Pancreas (tissue), 10 donors: ENCODE measurements around the gene HCLS1. TPM values are rescaled to one million over a fixed set of nuclear protein-coding genes. Genes with fewer than 3 reads are reported as not detected.

Experiments used
- ATAC-seq, 4 donors: fragments of 200-7000 bp; cut with Tn5 transposase; one replicate each; pipeline versions ENCODE4 v1.8.0 to v1.9.1; 2020; ENCODE audit warnings: mild to moderate bottlenecking in 4 of 4, moderate library complexity in 4 of 4
- DNase-seq, 6 donors: peaks; one replicate each; pipeline ENCODE4 v3.0.0-alpha.2; 2020
- FAIRE-seq: peaks from 2 replicates; lab custom pipeline; 2012; peaks lifted over from hg19 to GRCh38; lab: Jason Lieb, UNC
- H3K27ac ChIP-seq, 4 donors: fragments of 200-600 bp; sonication (generic); 1 replicate in 3 of 4; 2 replicates in 1 of 4; pipeline versions ENCODE4 v1.5.0 to v1.8.0; 2020
- H3K27me3 ChIP-seq, 4 donors: fragments of 200-600 bp; one replicate each; pipeline ENCODE4 v1.8.0; 2021
- H3K36me3 ChIP-seq, 3 donors: fragments of 200-600 bp; sonication (generic) in 1 of 3; one replicate each; pipeline versions ENCODE4 v1.5.0 to v1.8.0; 2020 to 2021
- H3K4me1 ChIP-seq, 3 donors: fragments of 200-600 bp; one replicate each; pipeline ENCODE4 v1.8.0; 2021
- H3K4me3 ChIP-seq, 4 donors: fragments of 200-600 bp; sonication (generic) in 2 of 4; one replicate each; pipeline versions ENCODE4 v1.5.0 to v1.8.0; 2020 to 2021
- H3K9me3 ChIP-seq, 4 donors: fragments of 200-600 bp; one replicate each; pipeline ENCODE4 v1.8.0; 2021
- CTCF ChIP-seq, 4 donors: fragments of 200-600 bp; sonication (generic) in 3 of 4; IDR thresholded peaks; one replicate each; pipeline versions ENCODE4 v1.5.0 to v1.8.0; 2021; ENCODE audit warnings: antibody characterized with exemption in 4 of 4
- WGBS, 2 donors: extraction: QIAGEN DNeasy Blood & Tissue Kit; methylation state at CpG; one replicate each; pipeline ENCODE4 v1.1.7; 2013; 5-methylcytosine and 5-hydroxymethylcytosine counted together
- intact Hi-C, 3 donors: fragments of 100-400 bp; cut with DNase I; formaldehyde crosslinking; loops; one replicate each; pipeline versions ENCODE4 v1.11.1 to v1.14.2; 2022
- polyA plus RNA-seq, 2 donors: library from polyadenylated mRNA; stranded (reverse); fragments of 200-250 nt; gene quantifications; one replicate each; pipeline ENCODE4 v1.2.3, GENCODE V29; 2013
- total RNA-seq, 6 donors: library from RNA; stranded (reverse); fragmentation: NEBNext Ultra II Directional in 4 of 6; extraction: Animal tissue kit (Norgen Biotek cat#: 25700) in 4 of 6; gene quantifications; one replicate each; pipeline versions ENCODE4 v1.2.1 to v1.2.4, GENCODE V29; 2021 to 2023
- donor health status: healthy with polysubstance abuse.
- donor health status: DM: no; HTN: no; CAD: no; lungs with moderate emphysema.
- donor health status: DM: no; HTN: no; CAD: no.
- donor health status: control.
- donor health status: control.
- donor health status: Bipolar disorder and iron deficiency.
- donor health status: DM: yes; HTN: yes; CAD: no.
- donor health status: DM: no; HTN: no; CAD: no.
- donor health status: DM: no; HTN: no; CAD: no.
- donor health status: DM: yes; HTN: yes; CAD: no.

HCLS1 gene
- total and polyA plus RNA-seq, 8 donors, result 1.3 to 28.3 (median 8.4) TPM

- H3K4me3 ChIP-seq, result no peak overlapping the region
- 54 to 65% methylated on average over 2 of the region's 2 CpGs for WGBS, 2 donors
- TF ChIP-seq CTCF (IDR thresholded peaks at IDR 0.05), result no peak
- H3K27me3 ChIP-seq, result no peaks in the 10 kb centered on the region
- ATAC-seq, result no peak
- no peaks in the 10 kb centered on the region for H3K9me3 ChIP-seq
- H3K27ac ChIP-seq, result no peak overlapping the region
- no peak for DNase-seq
- no peak for FAIRE-seq
- intact Hi-C loops, result no loop called here
- no peaks in the 10 kb centered on the region for H3K4me1 ChIP-seq
- H3K36me3 ChIP-seq, result no peaks in the 10 kb centered on the region
Observed at GRCh38 chr3:121581691-121582090, 79.0 kb downstream of the HCLS1 start.

Other genes starting within 250 kb of the HCLS1 start
- gene POLQ, start 114.9 kb downstream of the HCLS1 start, total RNA-seq, result under 1 TPM; under 0.01 to 0.49 (median 0.16) TPM
- gene POLQ, start 114.9 kb downstream of the HCLS1 start, polyA plus RNA-seq, result under 1 TPM; 0.02 to 0.04 TPM
- not detected for gene ARGFX, start 93.0 kb downstream of the HCLS1 start, total RNA-seq
- not detected for gene ARGFX, start 93.0 kb downstream of the HCLS1 start, polyA plus RNA-seq
- gene FBXO40, start 67.5 kb downstream of the HCLS1 start, total RNA-seq, result under 1 TPM in 1 of 6 donors, not detected in 5; 0.12 TPM
- not detected for gene FBXO40, start 67.5 kb downstream of the HCLS1 start, polyA plus RNA-seq
- 10 to 100 TPM; 32.9 to 45.0 (median 37.5) TPM for gene GOLGB1, start 88.8 kb upstream of the HCLS1 start, total RNA-seq
- gene GOLGB1, start 88.8 kb upstream of the HCLS1 start, polyA plus RNA-seq, result 10 to 100 TPM; 18.9 to 28.9 TPM
- gene IQCB1, start 174.2 kb upstream of the HCLS1 start, total RNA-seq, result 10 to 100 TPM in 4 of 6 donors, 1 to 10 TPM in 2; 9.0 to 12.2 (median 10.6) TPM
- gene IQCB1, start 174.2 kb upstream of the HCLS1 start, polyA plus RNA-seq, result 10 to 100 TPM; 12.5 to 18.3 TPM
- 1 to 10 TPM; 2.9 to 8.6 (median 4.0) TPM for gene EAF2, start 174.3 kb upstream of the HCLS1 start, total RNA-seq
- gene EAF2, start 174.3 kb upstream of the HCLS1 start, polyA plus RNA-seq, result 1 to 10 TPM; 3.1 to 4.7 TPM
- 10 to 100 TPM in 2 of 6 donors, 1 to 10 TPM in 4; 4.5 to 22.5 (median 6.9) TPM for gene SLC15A2, start 233.5 kb upstream of the HCLS1 start, total RNA-seq
- gene SLC15A2, start 233.5 kb upstream of the HCLS1 start, polyA plus RNA-seq, result 1 to 10 TPM; 1.9 to 2.8 TPM